ENCODE measurements around the gene DPEP2.

DNA sequence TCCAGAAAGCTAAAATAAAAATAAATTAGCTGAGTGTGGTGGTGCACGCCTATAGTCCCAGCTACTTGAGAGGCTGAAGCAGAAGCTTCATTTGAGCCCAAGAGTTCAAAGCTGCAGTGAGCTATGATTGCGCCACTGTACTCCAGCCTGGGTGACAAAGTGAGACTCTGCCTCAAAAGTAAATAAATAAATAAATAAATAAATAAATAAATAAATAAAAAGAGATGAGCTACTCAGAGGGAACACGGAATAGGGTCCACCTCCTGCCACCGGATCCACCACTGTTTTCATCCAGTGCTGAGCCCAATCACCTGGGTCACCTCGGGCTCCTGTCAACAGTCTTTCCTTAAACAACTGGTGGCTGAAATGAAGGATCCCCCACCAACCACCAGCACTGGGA lies 12.3 kb downstream of the DPEP2 start:
- TF ChIP-seq, protein P1, sequence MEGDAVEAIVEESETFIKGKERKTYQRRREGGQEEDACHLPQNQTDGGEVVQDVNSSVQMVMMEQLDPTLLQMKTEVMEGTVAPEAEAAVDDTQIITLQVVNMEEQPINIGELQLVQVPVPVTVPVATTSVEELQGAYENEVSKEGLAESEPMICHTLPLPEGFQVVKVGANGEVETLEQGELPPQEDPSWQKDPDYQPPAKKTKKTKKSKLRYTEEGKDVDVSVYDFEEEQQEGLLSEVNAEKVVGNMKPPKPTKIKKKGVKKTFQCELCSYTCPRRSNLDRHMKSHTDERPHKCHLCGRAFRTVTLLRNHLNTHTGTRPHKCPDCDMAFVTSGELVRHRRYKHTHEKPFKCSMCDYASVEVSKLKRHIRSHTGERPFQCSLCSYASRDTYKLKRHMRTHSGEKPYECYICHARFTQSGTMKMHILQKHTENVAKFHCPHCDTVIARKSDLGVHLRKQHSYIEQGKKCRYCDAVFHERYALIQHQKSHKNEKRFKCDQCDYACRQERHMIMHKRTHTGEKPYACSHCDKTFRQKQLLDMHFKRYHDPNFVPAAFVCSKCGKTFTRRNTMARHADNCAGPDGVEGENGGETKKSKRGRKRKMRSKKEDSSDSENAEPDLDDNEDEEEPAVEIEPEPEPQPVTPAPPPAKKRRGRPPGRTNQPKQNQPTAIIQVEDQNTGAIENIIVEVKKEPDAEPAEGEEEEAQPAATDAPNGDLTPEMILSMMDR (IDR thresholded peaks at IDR 0.05; ENCODE audit: low read length), result no peak
- TF ChIP-seq EZH2phosphoT487 (IDR thresholded peaks at IDR 0.05; ENCODE audit: low read length) (no peak), EZH2 (optimal IDR thresholded peaks at IDR 0.05; ENCODE audit: low read depth, low read length) (no peak)
